GM12878 (cell line): ENCODE data around the gene FHL3.
"Not testable (repeated sequence)": the region's sequence is repeated elsewhere in the genome, so short reads cannot be mapped to it uniquely, and the experiment has no call there.

Source experiments
- CHD4 ChIP-seq: fragments of 200-600 bp; sonication (generic); IDR thresholded peaks from 2 replicates; pipeline ENCODE4 v1.6.1; 2016; ENCODE audit warnings: mild to moderate bottlenecking
- CREB1 ChIP-seq: IDR thresholded peaks from 2 replicates; pipeline ENCODE4 v1.6.1; 2012; ENCODE audit warnings: low read depth, mild to moderate bottlenecking, inconsistent platforms
- HCFC1 ChIP-seq: fragments of 150-350 bp; IDR thresholded peaks from 2 replicates; pipeline ENCODE4 v1.6.1; 2014; ENCODE audit warnings: low read length
- MAX ChIP-seq: IDR thresholded peaks from 2 replicates; pipeline ENCODE4 v1.6.1; 2012; ENCODE audit warnings: low read depth, low read length, improper control_type of control experiment
- NR2C1 ChIP-seq: fragments of 450-650 bp; IDR thresholded peaks from 2 replicates; pipeline ENCODE4 v1.6.1; 2017; ENCODE audit warnings: antibody characterized with exemption, mild to moderate bottlenecking, moderate library complexity
- POLR2A ChIP-seq: IDR thresholded peaks from 2 replicates; pipeline ENCODE4 v1.6.1; 2011; ENCODE audit warnings: low read depth, mild to moderate bottlenecking, low read length
- YY1 ChIP-seq: IDR thresholded peaks from 2 replicates; pipeline ENCODE4 v1.6.1; 2011; ENCODE audit warnings: low read depth, mild to moderate bottlenecking, low read length
- ZBED1 ChIP-seq: IDR thresholded peaks from 2 replicates; pipeline ENCODE4 v1.6.1; 2016; ENCODE audit warnings: borderline replicate concordance
- TF ChIP-seq, protein P1 (sequence below), 3 experiments: IDR thresholded peaks in 2 of 3; conservative IDR thresholded peaks in 1 of 3; 2 replicates each; pipeline ENCODE4 v1.5.1; 2011; ENCODE audit warnings: low read depth in 3 of 3, low read length in 3 of 3, mild to moderate bottlenecking in 3 of 3, control low read depth in 2 of 3, moderate library complexity in 2 of 3, inconsistent platforms in 1 of 3, mixed read lengths in 1 of 3; ENCODE audit not compliant: control insufficient read depth in 2 of 3, insufficient read depth in 1 of 3; ENCODE audit errors: extremely low read depth in 1 of 3
- TF ChIP-seq, protein P2 (sequence below): IDR thresholded peaks from 2 replicates; pipeline ENCODE4 v1.6.1; 2012; ENCODE audit warnings: mild to moderate bottlenecking, low read depth, low read length
- TF ChIP-seq, protein P3 (sequence below): fragments of 450-650 bp; IDR thresholded peaks from 2 replicates; pipeline ENCODE4 v1.6.1; 2017; ENCODE audit warnings: antibody characterized with exemption, mild to moderate bottlenecking, moderate library complexity

- not testable (repeated sequence) for TF ChIP-seq MAX, NR2C1, HCFC1, CREB1, ZBED1, POLR2A, YY1, CHD4
- TF ChIP-seq, protein P1, sequence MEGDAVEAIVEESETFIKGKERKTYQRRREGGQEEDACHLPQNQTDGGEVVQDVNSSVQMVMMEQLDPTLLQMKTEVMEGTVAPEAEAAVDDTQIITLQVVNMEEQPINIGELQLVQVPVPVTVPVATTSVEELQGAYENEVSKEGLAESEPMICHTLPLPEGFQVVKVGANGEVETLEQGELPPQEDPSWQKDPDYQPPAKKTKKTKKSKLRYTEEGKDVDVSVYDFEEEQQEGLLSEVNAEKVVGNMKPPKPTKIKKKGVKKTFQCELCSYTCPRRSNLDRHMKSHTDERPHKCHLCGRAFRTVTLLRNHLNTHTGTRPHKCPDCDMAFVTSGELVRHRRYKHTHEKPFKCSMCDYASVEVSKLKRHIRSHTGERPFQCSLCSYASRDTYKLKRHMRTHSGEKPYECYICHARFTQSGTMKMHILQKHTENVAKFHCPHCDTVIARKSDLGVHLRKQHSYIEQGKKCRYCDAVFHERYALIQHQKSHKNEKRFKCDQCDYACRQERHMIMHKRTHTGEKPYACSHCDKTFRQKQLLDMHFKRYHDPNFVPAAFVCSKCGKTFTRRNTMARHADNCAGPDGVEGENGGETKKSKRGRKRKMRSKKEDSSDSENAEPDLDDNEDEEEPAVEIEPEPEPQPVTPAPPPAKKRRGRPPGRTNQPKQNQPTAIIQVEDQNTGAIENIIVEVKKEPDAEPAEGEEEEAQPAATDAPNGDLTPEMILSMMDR (IDR thresholded peaks at IDR 0.05 in 2 of 3, conservative IDR thresholded peaks at IDR 0.05 in 1 of 3; ENCODE audit: control insufficient read depth in 2 of 3, extremely low read depth in 1 of 3, insufficient read depth in 1 of 3, low read depth in 3 of 3, low read length in 3 of 3): not testable (repeated sequence)
- TF ChIP-seq, protein P2, sequence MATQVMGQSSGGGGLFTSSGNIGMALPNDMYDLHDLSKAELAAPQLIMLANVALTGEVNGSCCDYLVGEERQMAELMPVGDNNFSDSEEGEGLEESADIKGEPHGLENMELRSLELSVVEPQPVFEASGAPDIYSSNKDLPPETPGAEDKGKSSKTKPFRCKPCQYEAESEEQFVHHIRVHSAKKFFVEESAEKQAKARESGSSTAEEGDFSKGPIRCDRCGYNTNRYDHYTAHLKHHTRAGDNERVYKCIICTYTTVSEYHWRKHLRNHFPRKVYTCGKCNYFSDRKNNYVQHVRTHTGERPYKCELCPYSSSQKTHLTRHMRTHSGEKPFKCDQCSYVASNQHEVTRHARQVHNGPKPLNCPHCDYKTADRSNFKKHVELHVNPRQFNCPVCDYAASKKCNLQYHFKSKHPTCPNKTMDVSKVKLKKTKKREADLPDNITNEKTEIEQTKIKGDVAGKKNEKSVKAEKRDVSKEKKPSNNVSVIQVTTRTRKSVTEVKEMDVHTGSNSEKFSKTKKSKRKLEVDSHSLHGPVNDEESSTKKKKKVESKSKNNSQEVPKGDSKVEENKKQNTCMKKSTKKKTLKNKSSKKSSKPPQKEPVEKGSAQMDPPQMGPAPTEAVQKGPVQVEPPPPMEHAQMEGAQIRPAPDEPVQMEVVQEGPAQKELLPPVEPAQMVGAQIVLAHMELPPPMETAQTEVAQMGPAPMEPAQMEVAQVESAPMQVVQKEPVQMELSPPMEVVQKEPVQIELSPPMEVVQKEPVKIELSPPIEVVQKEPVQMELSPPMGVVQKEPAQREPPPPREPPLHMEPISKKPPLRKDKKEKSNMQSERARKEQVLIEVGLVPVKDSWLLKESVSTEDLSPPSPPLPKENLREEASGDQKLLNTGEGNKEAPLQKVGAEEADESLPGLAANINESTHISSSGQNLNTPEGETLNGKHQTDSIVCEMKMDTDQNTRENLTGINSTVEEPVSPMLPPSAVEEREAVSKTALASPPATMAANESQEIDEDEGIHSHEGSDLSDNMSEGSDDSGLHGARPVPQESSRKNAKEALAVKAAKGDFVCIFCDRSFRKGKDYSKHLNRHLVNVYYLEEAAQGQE: not testable (repeated sequence)
- TF ChIP-seq, protein P3, sequence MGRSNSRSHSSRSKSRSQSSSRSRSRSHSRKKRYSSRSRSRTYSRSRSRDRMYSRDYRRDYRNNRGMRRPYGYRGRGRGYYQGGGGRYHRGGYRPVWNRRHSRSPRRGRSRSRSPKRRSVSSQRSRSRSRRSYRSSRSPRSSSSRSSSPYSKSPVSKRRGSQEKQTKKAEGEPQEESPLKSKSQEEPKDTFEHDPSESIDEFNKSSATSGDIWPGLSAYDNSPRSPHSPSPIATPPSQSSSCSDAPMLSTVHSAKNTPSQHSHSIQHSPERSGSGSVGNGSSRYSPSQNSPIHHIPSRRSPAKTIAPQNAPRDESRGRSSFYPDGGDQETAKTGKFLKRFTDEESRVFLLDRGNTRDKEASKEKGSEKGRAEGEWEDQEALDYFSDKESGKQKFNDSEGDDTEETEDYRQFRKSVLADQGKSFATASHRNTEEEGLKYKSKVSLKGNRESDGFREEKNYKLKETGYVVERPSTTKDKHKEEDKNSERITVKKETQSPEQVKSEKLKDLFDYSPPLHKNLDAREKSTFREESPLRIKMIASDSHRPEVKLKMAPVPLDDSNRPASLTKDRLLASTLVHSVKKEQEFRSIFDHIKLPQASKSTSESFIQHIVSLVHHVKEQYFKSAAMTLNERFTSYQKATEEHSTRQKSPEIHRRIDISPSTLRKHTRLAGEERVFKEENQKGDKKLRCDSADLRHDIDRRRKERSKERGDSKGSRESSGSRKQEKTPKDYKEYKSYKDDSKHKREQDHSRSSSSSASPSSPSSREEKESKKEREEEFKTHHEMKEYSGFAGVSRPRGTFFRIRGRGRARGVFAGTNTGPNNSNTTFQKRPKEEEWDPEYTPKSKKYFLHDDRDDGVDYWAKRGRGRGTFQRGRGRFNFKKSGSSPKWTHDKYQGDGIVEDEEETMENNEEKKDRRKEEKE: not testable (repeated sequence)
Observed at GRCh38 chr1:37973684-37974083, 31.6 kb downstream of the FHL3 start.
